Endothelial cell of umbilical vein (primary cell): ENCODE results near the gene FAM120AOS. TPM values are rescaled to one million over a fixed set of nuclear protein-coding genes. Genes with fewer than 3 reads are reported as not detected.

Experiments used
- BruUV-seq: library from RNA; stranded (reverse); fragments of 400-500 nt; replicated peaks from 2 replicates; lab custom pipeline; 2021; lab: Mats Ljungman, UMichigan
- CTCF ChIA-PET: fragments of 300-600, 350-600 bp; sonication (Branson Sonifier 250); formaldehyde crosslinking; loops from one replicate; lab custom pipeline; 2021; ENCODE audit warnings: antibody characterized with exemption, inconsistent platforms; lab: Charles Lee
- POLR2A ChIA-PET: fragments of 300-600, 350-600 bp; sonication (Branson Sonifier 250); formaldehyde crosslinking; loops from one replicate; lab custom pipeline; 2021; ENCODE audit warnings: antibody characterized with exemption, inconsistent platforms; lab: Charles Lee
- DNase-seq: peaks from one replicate; pipeline ENCODE4 v3.0.0-alpha.2; 2011; ENCODE audit warnings: low read depth, low spot score
- FAIRE-seq: peaks from 2 replicates; lab custom pipeline; 2011; peaks lifted over from hg19 to GRCh38; lab: Jason Lieb, UNC
- H2AFZ ChIP-seq: 2 replicates; pipeline ENCODE4 v1.6.0; 2012; ENCODE audit warnings: low read depth, low read length, control low read depth, inconsistent platforms
- H3K27ac ChIP-seq: 2 replicates; pipeline ENCODE4 v1.5.1; 2011; ENCODE audit warnings: low read depth, mild to moderate bottlenecking, control low read depth, low read length, moderate library complexity; ENCODE audit not compliant: insufficient read depth
- H3K27me3 ChIP-seq, 2 experiments: 2 replicates each; pipeline versions ENCODE4 v1.6.0 to v1.6.1; 2011; ENCODE audit warnings: low read length in 2 of 2, mixed read lengths in 1 of 2; ENCODE audit not compliant: control insufficient read depth in 2 of 2, insufficient read depth in 2 of 2
- H3K36me3 ChIP-seq, 2 experiments: 2 replicates in 1 of 2; 3 replicates in 1 of 2; pipeline ENCODE4 v1.5.1; 2011; ENCODE audit warnings: low read length in 2 of 2, mild to moderate bottlenecking in 1 of 2, moderate library complexity in 1 of 2; ENCODE audit not compliant: control insufficient read depth in 2 of 2, insufficient read depth in 2 of 2; ENCODE audit errors: extremely low read depth in 1 of 2
- H3K4me1 ChIP-seq: 3 replicates; pipeline ENCODE4 v1.5.1; 2011; ENCODE audit warnings: mild to moderate bottlenecking, low read length; ENCODE audit not compliant: control insufficient read depth, insufficient read depth; ENCODE audit errors: extremely low read depth
- H3K4me2 ChIP-seq: 2 replicates; pipeline ENCODE4 v1.6.1; 2011; ENCODE audit warnings: low read length, control low read depth, mixed read lengths; ENCODE audit not compliant: insufficient read depth
- H3K4me3 ChIP-seq, 3 experiments: fragments of 200-600 bp in 1 of 3; sonication (generic), shearing (Covaris generic) in 1 of 3; replicated peaks in 1 of 3; 2 replicates each; pipeline ENCODE4 v1.5.1; 2011 to 2016; ENCODE audit warnings: control low read depth in 3 of 3, low read length in 3 of 3, mild to moderate bottlenecking in 2 of 3, inconsistent platforms in 1 of 3, low read depth in 1 of 3, moderate library complexity in 1 of 3; ENCODE audit not compliant: insufficient read depth in 1 of 3
- H3K79me2 ChIP-seq: 2 replicates; pipeline ENCODE4 v1.6.0; 2012; ENCODE audit warnings: low read length, inconsistent platforms; ENCODE audit not compliant: control insufficient read depth, insufficient read depth
- H3K9ac ChIP-seq: replicated peaks from 2 replicates; pipeline ENCODE3; 2011; ENCODE audit warnings: low read length, control low read depth; ENCODE audit not compliant: insufficient read depth; ENCODE audit errors: extremely low read depth
- H3K9me1 ChIP-seq: replicated peaks from 3 replicates; pipeline ENCODE4 v1.6.0; 2011; ENCODE audit warnings: mild to moderate bottlenecking, low read length; ENCODE audit not compliant: control insufficient read depth, insufficient read depth; ENCODE audit errors: extremely low read depth
- H3K9me3 ChIP-seq: replicated peaks from 2 replicates; pipeline ENCODE4 v1.5.1; 2012; ENCODE audit warnings: low read length, inconsistent platforms; ENCODE audit not compliant: control insufficient read depth, insufficient read depth
- H4K20me1 ChIP-seq: replicated peaks from 2 replicates; pipeline ENCODE3; 2011; ENCODE audit warnings: mild to moderate bottlenecking, low read length; ENCODE audit not compliant: control insufficient read depth, insufficient read depth; ENCODE audit errors: extremely low read depth
- EZH2 ChIP-seq: IDR thresholded peaks from 2 replicates; pipeline ENCODE4 v1.6.1; 2012; ENCODE audit warnings: borderline replicate concordance, low read depth, mild to moderate bottlenecking, moderate library complexity, low read length, inconsistent platforms; ENCODE audit not compliant: severe bottlenecking
- FOS ChIP-seq: IDR thresholded peaks from 2 replicates; pipeline ENCODE4 v1.6.1; 2011; ENCODE audit warnings: mild to moderate bottlenecking, low read length, moderate library complexity, borderline replicate concordance; ENCODE audit not compliant: insufficient read depth
- GATA2 ChIP-seq: IDR thresholded peaks from 2 replicates; pipeline ENCODE4 v1.7.0; 2011; ENCODE audit warnings: low read depth, mild to moderate bottlenecking, moderate library complexity, mixed read lengths, low read length; ENCODE audit not compliant: insufficient read length, insufficient read depth
- JUN ChIP-seq: IDR thresholded peaks from 2 replicates; pipeline ENCODE4 v1.6.1; 2011; ENCODE audit warnings: borderline replicate concordance, low read depth; ENCODE audit not compliant: insufficient read length, insufficient read depth
- MAX ChIP-seq: IDR thresholded peaks from 2 replicates; pipeline ENCODE4 v1.6.1; 2011; ENCODE audit not compliant: insufficient read depth, insufficient read length
- MYC ChIP-seq: IDR thresholded peaks from one replicate; pipeline ENCODE4 v1.6.1; 2011; ENCODE audit warnings: mild to moderate bottlenecking, low read depth, low read length
- POLR2A ChIP-seq: IDR thresholded peaks from 2 replicates; pipeline ENCODE4 v1.6.1; 2012; ENCODE audit warnings: low read depth, mild to moderate bottlenecking, control low read depth, low read length
- POLR2AphosphoS5 ChIP-seq: IDR thresholded peaks from 2 replicates; pipeline ENCODE4 v1.6.1; 2012; ENCODE audit warnings: low read depth, mild to moderate bottlenecking, control low read depth, low read length, moderate library complexity; ENCODE audit not compliant: insufficient read depth
- dilution Hi-C: fragments of 300-500 bp; cut with MboI; formaldehyde crosslinking; loops from one replicate; pipeline ENCODE4 v1.15.0; 2019; ENCODE audit warnings: low sequenced_read_pairs; ENCODE audit not compliant: extremely low pct_ligation_motif_present
- intact Hi-C: fragments of 100-400 bp; cut with micrococcal nuclease; formaldehyde crosslinking; loops from one replicate; pipeline ENCODE4 v1.10.0; 2022
- polyA plus RNA-seq, 4 experiments: library from polyadenylated mRNA; depleted of rRNA in 3 of 4; stranded (reverse) in 3 of 4; unstranded in 1 of 4; fragments of >200 nt; gene quantifications; 2 replicates each; pipeline versions ENCODE4 v1.2.1 to v1.2.3, GENCODE V29; 2011 to 2012; ENCODE audit warnings: missing spikeins in 1 of 4
- total RNA-seq: library from RNA; stranded (reverse); gene quantifications from 2 replicates; pipeline ENCODE4 v1.2.3, GENCODE V29; 2021
- TF ChIP-seq, protein P1 (sequence below), 2 donors: IDR thresholded peaks; 1 replicate in 1 of 2; 2 replicates in 1 of 2; pipeline ENCODE4 v1.5.1; 2011; ENCODE audit warnings: low read length in 2 of 2, mild to moderate bottlenecking in 2 of 2, moderate library complexity in 2 of 2, control low read depth in 1 of 2, inconsistent platforms in 1 of 2, low read depth in 1 of 2; ENCODE audit not compliant: insufficient read depth in 1 of 2; ENCODE audit errors: extremely low read depth in 1 of 2

Gene FAM120AOS
- total and polyA plus RNA-seq, 2 donors (not counting 3 experiments of a cell fraction or from before 2014, with no cell fraction given): 25.9 to 32.4 TPM

DNA sequence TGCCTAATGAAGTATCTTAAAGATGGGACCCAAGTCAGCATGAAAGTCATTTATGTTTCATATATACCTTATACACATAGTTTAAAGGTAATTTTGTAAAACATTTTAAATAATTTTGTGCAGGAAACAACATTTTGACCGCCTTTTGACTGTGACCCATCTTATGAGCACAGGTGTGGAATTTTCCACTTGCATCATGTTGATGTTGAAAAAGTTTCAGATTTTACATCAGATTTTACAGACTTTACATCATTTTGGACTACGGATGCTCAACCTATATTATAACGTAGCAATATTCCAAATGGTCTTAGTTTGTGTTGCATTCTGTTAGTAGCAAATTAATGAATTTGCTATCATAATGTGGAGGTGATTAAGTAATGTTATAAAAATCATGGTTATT, 21.7 kb upstream of the FAM120AOS start:
- intact Hi-C loops: no loop called here
- no peak overlapping the region for H3K4me2 ChIP-seq
- ChIA-PET POLR2A (no interaction called here), CTCF (interaction anchor here (1.2 to 1.7 kb wide), 2 partner anchors 15 to 91 kb away, joined by 3 to 6 read pairs; no protein-coding TSS in a partner anchor)
- BruUV-seq: no TSS peak
- dilution Hi-C loops: no loop called here
- no peaks in the 10 kb centered on the region for H3K27me3 ChIP-seq
- no peak overlapping the region for H3K9ac ChIP-seq
- peaks cover 82% of the 10 kb centered on the region for H3K79me2 ChIP-seq
- no peak overlapping the region for H3K27ac ChIP-seq
- FAIRE-seq (no peak), DNase-seq (no peak)
- H3K9me1 ChIP-seq: no peaks in the 10 kb centered on the region
- no peak overlapping the region for H2AFZ ChIP-seq
- H3K4me1 ChIP-seq: peaks cover under 1% of the 10 kb centered on the region
- peaks cover 0 to 5% of the 10 kb centered on the region in 2 experiments for H3K36me3 ChIP-seq
- no peaks in the 10 kb centered on the region for H3K9me3 ChIP-seq
- H4K20me1 ChIP-seq: no peaks in the 10 kb centered on the region
- no peak overlapping the region for H3K4me3 ChIP-seq
- TF ChIP-seq POLR2A: no peak
- no peak for TF ChIP-seq JUN

DNA sequence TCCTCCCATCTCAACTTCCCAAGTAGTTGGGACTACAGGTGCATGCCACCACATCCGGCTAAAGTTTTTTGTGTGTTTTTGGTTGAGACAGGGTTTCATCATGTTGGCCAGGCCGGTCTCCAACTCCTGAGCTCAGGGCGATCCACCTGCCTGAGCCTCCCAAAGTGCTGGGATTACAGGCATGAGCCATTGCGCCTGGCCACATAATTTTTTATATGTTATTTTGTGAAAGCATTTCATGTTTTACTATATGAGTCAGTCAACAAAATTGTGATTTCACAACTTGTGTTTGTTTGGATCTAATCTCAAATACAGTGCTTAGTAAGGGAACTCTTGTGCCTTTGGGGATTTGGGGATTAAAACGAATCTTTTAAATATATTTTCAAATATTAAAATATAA, 20.0 kb upstream of the FAM120AOS start:
- Histone ChIP-seq H3K4me3 (no peak overlapping the region), H3K9ac (no peak overlapping the region), H2AFZ (no peak overlapping the region), H4K20me1 (peaks cover 2% of the 10 kb centered on the region), H3K27me3 (no peaks in the 10 kb centered on the region), H3K9me1 (no peaks in the 10 kb centered on the region), H3K27ac (no peak overlapping the region), H3K4me1 (peaks cover 8% of the 10 kb centered on the region), H3K36me3 (peaks cover 0 to 5% of the 10 kb centered on the region in 2 experiments), H3K79me2 (peaks cover 85% of the 10 kb centered on the region), H3K4me2 (no peak overlapping the region), H3K9me3 (no peaks in the 10 kb centered on the region)
- TF ChIP-seq FOS: no peak
- no peak for TF ChIP-seq JUN
- TF ChIP-seq POLR2AphosphoS5: no peak
- TF ChIP-seq GATA2: no peak
- no peak for TF ChIP-seq MAX
- TF ChIP-seq, protein P1, sequence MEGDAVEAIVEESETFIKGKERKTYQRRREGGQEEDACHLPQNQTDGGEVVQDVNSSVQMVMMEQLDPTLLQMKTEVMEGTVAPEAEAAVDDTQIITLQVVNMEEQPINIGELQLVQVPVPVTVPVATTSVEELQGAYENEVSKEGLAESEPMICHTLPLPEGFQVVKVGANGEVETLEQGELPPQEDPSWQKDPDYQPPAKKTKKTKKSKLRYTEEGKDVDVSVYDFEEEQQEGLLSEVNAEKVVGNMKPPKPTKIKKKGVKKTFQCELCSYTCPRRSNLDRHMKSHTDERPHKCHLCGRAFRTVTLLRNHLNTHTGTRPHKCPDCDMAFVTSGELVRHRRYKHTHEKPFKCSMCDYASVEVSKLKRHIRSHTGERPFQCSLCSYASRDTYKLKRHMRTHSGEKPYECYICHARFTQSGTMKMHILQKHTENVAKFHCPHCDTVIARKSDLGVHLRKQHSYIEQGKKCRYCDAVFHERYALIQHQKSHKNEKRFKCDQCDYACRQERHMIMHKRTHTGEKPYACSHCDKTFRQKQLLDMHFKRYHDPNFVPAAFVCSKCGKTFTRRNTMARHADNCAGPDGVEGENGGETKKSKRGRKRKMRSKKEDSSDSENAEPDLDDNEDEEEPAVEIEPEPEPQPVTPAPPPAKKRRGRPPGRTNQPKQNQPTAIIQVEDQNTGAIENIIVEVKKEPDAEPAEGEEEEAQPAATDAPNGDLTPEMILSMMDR (IDR thresholded peaks at IDR 0.05; ENCODE audit: extremely low read depth in 1 of 2, insufficient read depth in 1 of 2, low read depth in 1 of 2, low read length in 2 of 2): no peak
- TF ChIP-seq POLR2A: no peak
- no peak for TF ChIP-seq EZH2
- no peak for TF ChIP-seq MYC
- ChIA-PET CTCF (interaction anchor here (0.9 to 1.7 kb wide), 2 partner anchors 28 to 93 kb away, joined by 3 to 6 read pairs; no protein-coding TSS in a partner anchor), POLR2A (no interaction called here)
- intact Hi-C loops (no loop called here), dilution Hi-C loops (no loop called here)
- BruUV-seq: no TSS peak
- no peak for DNase-seq
- no peak for FAIRE-seq
